Measurements from ENCODE around the gene TICAM1. TPM values are rescaled to one million over a fixed set of nuclear protein-coding genes. Genes with fewer than 3 reads are reported as not detected.
A peak's percentile ranks its signal among the peaks of the same experiment; 100 is the strongest.
"Not testable (repeated sequence)": the region's sequence is repeated elsewhere in the genome, so short reads cannot be mapped to it uniquely, and the experiment has no call there.

Gene TICAM1
- total RNA-seq, 2 experiments from 2014 or later: 14.1 to 14.3 TPM

DNA sequence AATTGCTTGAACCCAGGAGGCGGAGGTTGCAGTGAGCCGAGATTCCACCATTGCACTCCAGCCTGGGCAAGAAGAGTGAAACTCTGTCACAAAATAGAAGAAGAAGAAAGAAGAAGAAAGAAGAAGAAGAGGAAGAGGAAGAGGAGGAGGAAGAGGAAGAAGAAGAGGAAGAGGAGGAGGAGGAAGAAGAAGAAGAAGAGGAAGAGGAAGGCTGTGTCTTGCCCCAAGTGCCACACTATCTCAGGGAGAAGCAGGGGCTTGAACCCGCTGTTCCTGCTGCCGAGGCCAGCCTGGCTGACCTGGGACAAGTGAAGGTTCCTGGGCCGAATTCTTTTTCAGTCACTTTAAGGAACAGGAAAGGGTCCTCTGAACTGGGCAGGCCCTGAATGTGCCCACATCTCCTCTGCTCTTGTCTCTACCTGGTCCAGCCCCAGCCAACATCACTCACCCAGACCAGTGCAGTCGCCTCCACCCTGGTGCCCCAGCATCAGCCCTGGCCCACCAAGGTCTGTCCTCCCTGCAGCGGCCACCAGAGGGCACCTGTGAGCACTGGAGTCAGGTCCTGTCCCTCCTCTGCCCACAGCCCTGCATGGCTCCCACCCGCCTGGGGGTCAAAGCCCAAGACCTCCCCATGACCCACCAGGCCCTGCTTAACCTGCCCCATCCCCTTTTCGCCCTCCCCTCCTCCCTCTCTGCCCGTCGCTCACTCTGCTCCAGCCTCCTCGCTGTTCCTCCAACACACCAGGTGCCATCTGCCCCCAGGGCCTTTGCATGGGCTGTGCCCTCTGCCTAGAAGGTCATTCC is 20.0 kb downstream of the TICAM1 start:
- POLR2A ChIA-PET: interaction anchor here (0.6 kb wide), 3 partner anchors 33 to 816 kb away, joined by 3 to 6 read pairs (median 4); no protein-coding TSS in a partner anchor
- DNase-seq: peak; percentile 93
- H3K27ac Mint-ChIP-seq: no peak overlapping the region
- peaks cover 7% of the 10 kb centered on the region for H3K36me3 Mint-ChIP-seq
- ATAC-seq (ENCODE audit: low read depth): peak; percentile 70
- peaks cover 1% of the 10 kb centered on the region for H3K9me3 Mint-ChIP-seq
- H3K4me1 Mint-ChIP-seq: peaks cover 12% of the 10 kb centered on the region
- H3K27me3 Mint-ChIP-seq: no peaks in the 10 kb centered on the region
- peak overlapping the region; percentile 35 for H3K4me3 Mint-ChIP-seq

DNA sequence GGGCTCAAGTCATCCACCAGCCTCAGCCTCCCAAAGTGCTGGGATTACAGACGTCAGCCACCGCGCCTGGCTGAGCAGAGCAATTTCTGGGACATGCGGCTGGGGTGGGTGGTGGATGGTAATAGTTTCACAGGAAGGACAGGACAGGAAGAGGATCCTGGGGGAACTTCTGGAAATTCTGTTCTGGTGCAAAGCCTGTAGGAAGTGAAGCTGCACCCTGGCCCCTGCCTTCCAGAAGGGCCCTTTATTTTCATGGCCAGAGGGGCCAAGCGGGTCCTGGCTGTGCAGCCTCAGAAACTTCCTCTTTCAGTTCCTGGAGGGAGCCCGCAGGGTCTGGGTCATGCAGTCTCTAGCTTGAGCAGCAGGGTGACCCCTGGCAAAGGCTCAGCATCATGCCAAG is 24.3 kb downstream of the TICAM1 start:
- POLR2A ChIA-PET: no interaction called here
- DNase-seq (no peak), ATAC-seq (ENCODE audit: low read depth) (no peak)
- Mint-ChIP-seq H3K4me3 (no peak overlapping the region), H3K36me3 (no peaks in the 10 kb centered on the region), H3K27ac (no peak overlapping the region), H3K4me1 (peaks cover 5% of the 10 kb centered on the region), H3K9me3 (no peaks in the 10 kb centered on the region), H3K27me3 (no peaks in the 10 kb centered on the region)

DNA sequence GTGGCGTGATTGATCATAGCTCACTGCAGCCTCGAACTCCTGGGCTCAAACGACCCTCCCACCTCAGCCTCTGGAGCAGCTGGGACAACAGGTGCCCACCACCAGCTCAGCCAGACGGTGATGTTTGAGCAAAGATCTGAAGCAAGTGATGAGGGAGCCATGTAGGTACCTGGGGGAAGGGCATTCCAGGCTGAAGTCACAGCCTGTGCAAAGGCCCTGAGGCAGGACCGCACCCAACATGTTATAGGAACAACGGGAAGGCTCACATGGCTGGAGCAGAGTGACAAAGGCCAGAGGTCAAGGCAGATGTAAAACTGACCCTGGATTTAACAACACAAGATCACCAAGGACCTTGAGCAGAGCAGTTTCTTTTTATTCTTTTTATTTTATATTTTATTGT is 25.1 kb downstream of the TICAM1 start:
- H3K4me1 Mint-ChIP-seq: peaks cover 1% of the 10 kb centered on the region
- H3K36me3 Mint-ChIP-seq: no peaks in the 10 kb centered on the region
- no peak for ATAC-seq (ENCODE audit: low read depth)
- H3K27ac Mint-ChIP-seq: no peak overlapping the region
- no peaks in the 10 kb centered on the region for H3K27me3 Mint-ChIP-seq
- no peak overlapping the region for H3K4me3 Mint-ChIP-seq
- POLR2A ChIA-PET: no interaction called here
- H3K9me3 Mint-ChIP-seq: no peaks in the 10 kb centered on the region
- DNase-seq: no peak

DNA sequence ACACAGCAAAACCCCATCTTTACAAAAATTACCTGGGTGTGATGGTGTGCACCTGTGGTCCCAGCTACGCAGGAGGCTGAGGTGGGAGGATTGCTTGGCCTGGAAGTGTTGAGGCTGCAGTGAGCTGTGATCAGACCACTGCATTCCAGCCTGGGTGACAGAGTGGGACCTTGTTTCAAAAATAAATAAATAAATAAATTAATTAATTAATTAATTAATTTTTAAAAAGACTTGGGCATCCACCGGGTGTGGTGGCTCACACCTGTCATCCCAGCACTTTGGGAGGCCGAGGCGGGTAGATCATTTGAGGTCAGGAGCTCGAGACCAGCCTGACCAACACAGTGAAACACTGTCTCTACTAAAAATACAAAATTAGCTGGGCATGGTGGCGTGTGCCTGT is 26.4 kb downstream of the TICAM1 start:
- DNase-seq; POLR2A ChIA-PET; ATAC-seq (ENCODE audit: low read depth); H3K27ac Mint-ChIP-seq; H3K9me3 Mint-ChIP-seq; H3K4me1 Mint-ChIP-seq; H3K4me3 Mint-ChIP-seq; H3K36me3 Mint-ChIP-seq; H3K27me3 Mint-ChIP-seq: not testable (repeated sequence)

DNA sequence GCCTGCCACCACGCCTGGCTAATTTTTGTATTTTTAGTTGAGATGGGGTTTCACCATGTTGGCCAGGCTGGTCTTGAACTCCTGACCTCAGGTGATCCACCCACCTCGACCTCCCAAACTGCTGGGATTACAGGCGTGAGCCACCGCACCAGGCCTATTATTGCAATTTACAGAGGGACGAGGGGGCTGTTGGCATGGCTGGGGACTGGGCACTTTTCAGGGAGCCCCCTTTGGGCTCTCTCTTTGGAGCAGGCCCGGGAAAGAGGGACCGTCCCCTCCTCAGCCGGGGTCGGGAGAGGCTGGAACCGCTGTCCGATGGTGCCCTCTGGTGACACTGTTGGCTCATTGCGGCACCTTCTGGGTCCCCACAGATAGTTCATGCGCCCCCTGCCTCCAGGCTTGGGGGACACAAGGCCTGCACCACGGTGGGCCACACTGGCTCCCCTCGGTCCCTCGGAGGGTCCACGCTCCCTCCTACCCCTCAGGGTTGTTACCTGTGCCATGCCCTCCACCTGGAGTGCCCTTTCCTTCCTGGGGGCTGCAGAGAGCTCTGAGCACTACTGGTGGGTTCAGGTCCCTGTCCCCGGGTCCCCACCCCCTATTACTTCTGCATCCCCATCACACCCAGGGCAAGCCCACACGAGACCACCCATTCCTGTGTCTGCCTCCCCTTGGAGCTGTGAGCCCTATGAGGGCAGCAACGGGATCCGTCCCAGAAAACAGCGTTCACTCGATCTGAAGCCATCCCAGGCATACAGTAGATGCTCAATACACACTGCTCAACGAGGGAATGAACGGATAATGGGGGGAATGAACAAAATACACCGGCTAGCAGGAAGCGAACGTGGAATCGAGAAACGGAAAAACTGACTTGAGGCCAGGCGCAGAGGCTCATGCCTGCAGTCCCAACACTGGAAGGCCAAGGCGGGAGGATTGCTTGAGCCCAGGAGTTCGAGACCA is 27.5 kb downstream of the TICAM1 start:
- no peaks in the 10 kb centered on the region for H3K9me3 Mint-ChIP-seq
- H3K4me3 Mint-ChIP-seq: no peak overlapping the region
- DNase-seq (peak; percentile 71), ATAC-seq (ENCODE audit: low read depth) (peak; percentile 93)
- H3K36me3 Mint-ChIP-seq: no peaks in the 10 kb centered on the region
- no peak overlapping the region for H3K27ac Mint-ChIP-seq
- no peaks in the 10 kb centered on the region for H3K4me1 Mint-ChIP-seq
- POLR2A ChIA-PET: interaction anchor here (0.5 to 1.3 kb wide), 2 partner anchors 13 to 507 kb away, joined by 3 to 6 read pairs; partner anchors contain the start of gene FEM1A
- H3K27me3 Mint-ChIP-seq: no peaks in the 10 kb centered on the region

DNA sequence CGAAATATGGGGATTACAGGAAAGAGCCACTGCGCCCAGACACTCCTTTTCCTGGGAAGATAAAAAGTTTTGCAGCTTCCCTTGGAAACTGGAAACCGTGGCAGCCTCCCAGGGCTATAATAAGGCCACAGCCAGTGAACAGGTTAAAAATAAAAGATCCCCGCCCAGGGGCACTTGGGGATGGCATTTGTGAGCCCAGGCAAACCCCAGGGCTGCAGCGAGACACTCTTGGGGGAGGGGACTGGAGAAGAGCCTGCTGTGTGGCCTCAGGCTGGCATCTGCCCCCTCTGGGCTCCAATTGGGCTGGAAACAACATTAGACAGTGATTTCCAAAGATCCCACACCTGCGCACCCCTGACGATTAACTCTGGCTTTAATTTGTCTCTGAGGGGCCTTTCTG is 28.8 kb downstream of the TICAM1 start:
- Mint-ChIP-seq H3K36me3 (peaks cover 5% of the 10 kb centered on the region), H3K27me3 (no peaks in the 10 kb centered on the region), H3K4me3 (no peak overlapping the region), H3K27ac (no peak overlapping the region), H3K4me1 (no peaks in the 10 kb centered on the region), H3K9me3 (no peaks in the 10 kb centered on the region)
- no peak for ATAC-seq (ENCODE audit: low read depth)
- POLR2A ChIA-PET: no interaction called here
- DNase-seq: no peak

DNA sequence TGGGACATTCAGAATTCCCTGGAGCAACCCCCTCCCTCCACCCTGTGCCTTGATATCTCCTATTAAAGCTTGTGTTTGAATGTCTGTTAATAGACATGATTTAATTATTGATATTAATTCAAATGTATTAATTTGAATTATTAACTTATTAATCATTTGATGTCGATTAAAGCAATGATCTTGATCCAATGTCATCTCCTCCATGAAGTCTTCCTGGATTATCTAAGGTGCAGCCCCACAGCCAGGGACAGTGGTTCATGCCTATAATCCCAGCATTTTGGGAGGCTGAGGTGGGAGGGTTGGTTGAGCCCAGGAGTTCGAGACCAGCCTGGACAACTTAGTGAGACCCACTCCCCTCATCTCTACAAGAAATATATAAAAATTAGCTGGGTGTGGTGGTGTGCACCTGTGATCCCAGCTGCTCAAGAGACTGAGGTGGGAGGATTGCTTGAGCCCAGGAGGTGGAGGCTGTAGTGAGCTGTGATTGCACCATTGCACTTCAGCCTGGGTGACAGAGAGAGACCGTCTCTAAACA is 30.4 kb downstream of the TICAM1 start:
- POLR2A ChIA-PET: interaction anchor here (0.7 to 1.4 kb wide), 2 partner anchors 49 to 115 kb away, joined by 3 to 4 read pairs; no protein-coding TSS in a partner anchor
- no peaks in the 10 kb centered on the region for H3K9me3 Mint-ChIP-seq
- H3K4me1 Mint-ChIP-seq: no peaks in the 10 kb centered on the region
- H3K36me3 Mint-ChIP-seq: peaks cover 8% of the 10 kb centered on the region
- DNase-seq (no peak), ATAC-seq (ENCODE audit: low read depth) (no peak)
- no peak overlapping the region for H3K4me3 Mint-ChIP-seq
- H3K27ac Mint-ChIP-seq: no peak overlapping the region
- H3K27me3 Mint-ChIP-seq: no peaks in the 10 kb centered on the region

DNA sequence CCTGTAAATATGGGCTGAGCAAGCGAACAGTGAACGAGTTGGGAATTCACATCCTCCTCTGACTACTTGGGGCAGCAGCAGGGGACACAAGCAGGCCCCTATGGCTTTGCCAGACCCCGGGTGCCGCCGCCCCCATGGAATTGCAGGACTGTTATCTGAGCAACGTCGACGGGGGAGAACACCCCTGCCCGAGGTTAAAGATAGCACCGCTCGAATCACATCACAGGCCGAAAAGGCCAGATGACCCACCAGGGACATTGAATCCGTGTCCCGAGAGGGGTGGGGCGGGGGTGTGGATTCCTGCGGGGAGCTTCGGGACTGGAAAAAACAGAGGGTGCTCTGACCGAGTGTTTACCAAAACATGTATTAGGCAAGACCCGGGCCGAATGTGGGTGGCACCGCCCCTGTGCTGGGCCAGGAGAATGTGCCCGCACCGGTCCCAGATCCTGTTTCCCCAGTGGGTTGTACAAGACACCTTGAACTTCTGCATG is 30.9 kb downstream of the TICAM1 start:
- H3K4me3 Mint-ChIP-seq: no peak overlapping the region
- no peak for DNase-seq
- H3K27me3 Mint-ChIP-seq: no peaks in the 10 kb centered on the region
- no peaks in the 10 kb centered on the region for H3K4me1 Mint-ChIP-seq
- peaks cover 8% of the 10 kb centered on the region for H3K36me3 Mint-ChIP-seq
- ATAC-seq (ENCODE audit: low read depth): no peak
- no peak overlapping the region for H3K27ac Mint-ChIP-seq
- POLR2A ChIA-PET: interaction anchor here (1.4 kb wide), 1 partner anchor 49 kb away, joined by 3 read pairs; no protein-coding TSS in a partner anchor
- no peaks in the 10 kb centered on the region for H3K9me3 Mint-ChIP-seq

DNA sequence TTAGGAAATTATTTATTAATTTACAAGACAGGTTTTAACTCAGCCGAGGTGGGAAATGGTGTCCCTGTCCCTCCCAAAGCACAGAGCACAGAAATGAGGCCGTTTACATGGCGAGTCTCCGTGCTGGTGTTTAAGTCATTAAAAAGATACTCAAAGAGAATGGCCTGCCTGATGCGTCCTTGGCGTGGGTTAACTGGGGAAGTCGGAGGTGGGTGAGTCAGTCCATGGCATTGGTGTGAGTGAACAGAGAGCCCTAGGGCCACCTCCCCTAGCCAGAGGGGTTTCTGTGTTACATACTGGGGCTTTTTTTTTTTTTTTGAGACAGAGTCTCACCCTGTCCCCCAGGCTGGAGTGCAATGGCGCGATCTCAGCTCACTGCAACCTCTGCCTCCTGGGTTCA is 36.1 kb downstream of the TICAM1 start:
- H3K4me1 Mint-ChIP-seq: peaks cover 18% of the 10 kb centered on the region
- POLR2A ChIA-PET: no interaction called here
- DNase-seq: no peak
- no peak for ATAC-seq (ENCODE audit: low read depth)
- no peak overlapping the region for H3K27ac Mint-ChIP-seq
- H3K27me3 Mint-ChIP-seq: no peaks in the 10 kb centered on the region
- no peak overlapping the region for H3K4me3 Mint-ChIP-seq
- peaks cover 10% of the 10 kb centered on the region for H3K36me3 Mint-ChIP-seq
- no peaks in the 10 kb centered on the region for H3K9me3 Mint-ChIP-seq

DNA sequence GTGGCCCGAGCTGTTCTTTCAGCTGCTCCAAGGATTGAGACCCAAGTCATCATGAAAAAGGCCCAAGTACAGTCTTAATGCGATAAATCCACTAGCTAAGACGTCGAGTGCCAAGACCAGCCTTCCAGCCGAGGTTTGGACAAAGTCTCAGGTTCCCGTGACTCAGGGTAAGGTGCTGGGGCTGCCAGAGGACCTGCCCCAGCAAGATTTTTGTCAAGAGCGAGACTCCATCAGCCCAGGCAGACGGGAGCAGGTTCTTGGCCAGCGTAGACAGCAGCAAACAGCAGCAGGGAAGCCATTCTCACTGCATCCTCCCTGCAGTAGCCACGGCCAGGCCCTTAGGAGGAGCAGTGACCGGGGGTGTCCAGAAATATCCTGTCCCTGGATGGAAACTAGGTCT is 36.5 kb downstream of the TICAM1 start:
- POLR2A ChIA-PET: no interaction called here
- DNase-seq (no peak), ATAC-seq (ENCODE audit: low read depth) (no peak)
- Mint-ChIP-seq H3K36me3 (peaks cover 10% of the 10 kb centered on the region), H3K4me1 (peaks cover 18% of the 10 kb centered on the region), H3K9me3 (no peaks in the 10 kb centered on the region), H3K27me3 (no peaks in the 10 kb centered on the region), H3K4me3 (no peak overlapping the region), H3K27ac (no peak overlapping the region)

DNA sequence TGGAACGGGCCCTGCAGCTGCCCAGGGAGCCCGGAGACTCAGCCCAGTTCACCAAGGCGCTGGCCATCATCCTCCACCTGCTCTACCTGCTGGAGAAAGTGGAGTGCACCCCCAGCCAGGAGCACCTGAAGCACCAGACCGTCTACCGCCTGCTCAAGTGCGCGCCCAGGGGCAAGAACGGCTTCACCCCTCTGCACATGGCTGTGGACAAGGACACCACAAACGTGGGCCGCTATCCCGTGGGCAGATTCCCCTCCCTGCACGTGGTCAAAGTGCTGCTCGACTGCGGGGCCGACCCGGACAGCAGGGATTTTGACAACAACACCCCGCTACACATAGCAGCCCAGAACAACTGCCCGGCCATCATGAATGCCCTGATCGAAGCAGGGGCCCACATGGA is 38.2 kb downstream of the TICAM1 start:
- POLR2A ChIA-PET; H3K36me3 Mint-ChIP-seq; H3K27me3 Mint-ChIP-seq; H3K9me3 Mint-ChIP-seq; ATAC-seq (ENCODE audit: low read depth); H3K27ac Mint-ChIP-seq: not testable (repeated sequence)
- peak; percentile 32 for DNase-seq
- H3K4me3 Mint-ChIP-seq: peak overlapping the region; percentile 81
- H3K4me1 Mint-ChIP-seq: peaks cover 18% of the 10 kb centered on the region

DNA sequence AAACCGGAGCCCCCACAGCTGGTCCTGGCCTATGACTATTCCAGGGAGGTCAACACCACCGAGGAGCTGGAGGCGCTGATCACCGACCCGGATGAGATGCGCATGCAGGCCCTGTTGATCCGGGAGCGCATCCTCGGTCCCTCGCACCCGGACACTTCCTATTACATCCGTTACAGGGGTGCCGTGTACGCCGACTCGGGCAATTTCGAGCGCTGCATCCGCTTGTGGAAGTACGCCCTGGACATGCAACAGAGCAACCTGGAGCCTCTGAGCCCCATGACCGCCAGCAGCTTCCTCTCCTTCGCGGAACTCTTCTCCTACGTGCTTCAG is 38.7 kb downstream of the TICAM1 start:
- POLR2A ChIA-PET: interaction anchor here (1.9 kb wide), 1 partner anchor 17 kb away, joined by 4 read pairs; no protein-coding TSS in a partner anchor
- H3K27me3 Mint-ChIP-seq; DNase-seq; H3K27ac Mint-ChIP-seq; ATAC-seq (ENCODE audit: low read depth); H3K9me3 Mint-ChIP-seq; H3K36me3 Mint-ChIP-seq: not testable (repeated sequence)
- H3K4me1 Mint-ChIP-seq: peaks cover 18% of the 10 kb centered on the region
- peak overlapping the region; percentile 81 for H3K4me3 Mint-ChIP-seq

All from activated naive CD8-positive, alpha-beta T cell treated with anti-CD3 and anti-CD28 coated beads, Interleukin-2, amount 10 ng/mL, durations not matched to agents 7 days and 5 days (primary cell).